ENCODE data around the gene PAXX.

PAXX gene

GRCh38 chr9:137021979-137022661 is 29.9 kb downstream of the PAXX start:
- in situ Hi-C loops (cut with HindIII; ENCODE audit: low sequenced_read_pairs) = no loop called here
- H3K4me3 ChIP-seq (ENCODE audit: low read depth, low read length) = no peak overlapping the region
- no peak for TF ChIP-seq CTCF (IDR thresholded peaks at IDR 0.05; ENCODE audit: low read depth, low read length)
- DNase-seq (ENCODE audit: low read depth, low spot score) = no peak

DNA sequence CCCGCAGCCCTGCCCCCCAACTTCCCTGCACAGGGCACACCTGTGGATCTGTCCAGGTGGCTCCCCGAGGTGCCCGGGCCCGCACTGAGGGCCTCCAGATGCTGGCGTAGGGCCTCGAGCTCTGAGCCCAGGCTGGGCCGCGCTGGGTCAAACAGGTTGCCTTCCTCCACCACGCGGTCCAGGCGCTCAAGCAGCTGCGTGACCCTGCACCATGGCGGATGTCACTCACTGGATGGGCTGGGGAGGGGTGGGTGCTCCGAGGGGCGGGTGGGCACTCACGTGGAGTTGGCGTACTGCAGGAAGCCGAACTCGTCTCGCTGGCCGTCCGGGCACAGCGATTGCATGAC is 30.4 kb downstream of the PAXX start:
- in situ Hi-C loops (cut with HindIII; ENCODE audit: low sequenced_read_pairs) = no loop called here

DNA sequence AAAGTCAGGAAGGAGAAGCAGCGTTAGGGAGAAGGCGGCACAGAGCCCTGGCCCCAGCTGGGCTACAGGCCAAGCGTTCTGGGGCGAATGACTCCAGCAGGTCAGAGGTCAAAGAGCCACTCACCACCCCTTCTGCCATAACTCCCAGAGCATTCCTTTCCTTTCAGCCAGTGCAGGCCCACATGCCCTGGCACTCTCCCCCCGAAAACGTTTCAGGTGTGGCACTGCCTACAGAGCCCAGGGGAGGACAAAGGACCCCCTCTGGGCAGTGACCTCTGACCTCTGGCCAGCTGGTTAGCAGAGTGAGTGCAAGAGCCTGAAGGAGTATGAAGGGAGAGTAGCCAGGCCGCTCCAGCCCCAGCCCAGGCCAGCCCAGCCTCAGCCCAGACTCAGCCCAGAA is 30.9 kb downstream of the PAXX start:
- in situ Hi-C loops (cut with HindIII; ENCODE audit: low sequenced_read_pairs) = no loop called here

More for the DNA sequence above, 30.4 kb downstream of the PAXX start:
- DNase-seq (ENCODE audit: low read depth, low spot score) = no peak
- TF ChIP-seq CTCF (IDR thresholded peaks at IDR 0.05; ENCODE audit: low read depth, low read length) = no peak
- no peak overlapping the region for H3K4me3 ChIP-seq (ENCODE audit: low read depth, low read length)

GRCh38 chr9:137023583-137023991 is 31.4 kb downstream of the PAXX start:
- no peak for TF ChIP-seq CTCF (IDR thresholded peaks at IDR 0.05; ENCODE audit: low read depth, low read length)
- no peak overlapping the region for H3K4me3 ChIP-seq (ENCODE audit: low read depth, low read length)
- in situ Hi-C loops (cut with HindIII; ENCODE audit: low sequenced_read_pairs) = no loop called here
- no peak for DNase-seq (ENCODE audit: low read depth, low spot score)

More for the DNA sequence above, 30.9 kb downstream of the PAXX start:
- DNase-seq (ENCODE audit: low read depth, low spot score) = no peak
- no peak overlapping the region for H3K4me3 ChIP-seq (ENCODE audit: low read depth, low read length)
- no peak for TF ChIP-seq CTCF (IDR thresholded peaks at IDR 0.05; ENCODE audit: low read depth, low read length)

- DNase-seq (ENCODE audit: low read depth, low spot score) = no peak
- in situ Hi-C loops (cut with HindIII; ENCODE audit: low sequenced_read_pairs) = loop anchor here (25.0 kb wide), 1 partner anchor 88 kb away; the partner anchor contains the start of genes C8G and FBXW5
- TF ChIP-seq CTCF (IDR thresholded peaks at IDR 0.05; ENCODE audit: low read depth, low read length) = no peak
- H3K4me3 ChIP-seq (ENCODE audit: low read depth, low read length) = no peak overlapping the region
Observed at GRCh38 chr9:137025517-137025966, 33.3 kb downstream of the PAXX start.

- in situ Hi-C loops (cut with HindIII; ENCODE audit: low sequenced_read_pairs) = loop anchor here (25.0 kb wide), 1 partner anchor 89 kb away; the partner anchor contains the start of genes C8G and FBXW5
- DNase-seq (ENCODE audit: low read depth, low spot score) = no peak
- no peak for TF ChIP-seq CTCF (IDR thresholded peaks at IDR 0.05; ENCODE audit: low read depth, low read length)
- no peak overlapping the region for H3K4me3 ChIP-seq (ENCODE audit: low read depth, low read length)
Observed at GRCh38 chr9:137026384-137026783, 34.2 kb downstream of the PAXX start.

Data from astrocyte of the spinal cord (primary cell).